ENCODE measurements around the gene FBRSL1.
"Not testable (repeated sequence)": the region's sequence is repeated elsewhere in the genome, so short reads cannot be mapped to it uniquely, and the experiment has no call there.

FBRSL1 gene

DNA sequence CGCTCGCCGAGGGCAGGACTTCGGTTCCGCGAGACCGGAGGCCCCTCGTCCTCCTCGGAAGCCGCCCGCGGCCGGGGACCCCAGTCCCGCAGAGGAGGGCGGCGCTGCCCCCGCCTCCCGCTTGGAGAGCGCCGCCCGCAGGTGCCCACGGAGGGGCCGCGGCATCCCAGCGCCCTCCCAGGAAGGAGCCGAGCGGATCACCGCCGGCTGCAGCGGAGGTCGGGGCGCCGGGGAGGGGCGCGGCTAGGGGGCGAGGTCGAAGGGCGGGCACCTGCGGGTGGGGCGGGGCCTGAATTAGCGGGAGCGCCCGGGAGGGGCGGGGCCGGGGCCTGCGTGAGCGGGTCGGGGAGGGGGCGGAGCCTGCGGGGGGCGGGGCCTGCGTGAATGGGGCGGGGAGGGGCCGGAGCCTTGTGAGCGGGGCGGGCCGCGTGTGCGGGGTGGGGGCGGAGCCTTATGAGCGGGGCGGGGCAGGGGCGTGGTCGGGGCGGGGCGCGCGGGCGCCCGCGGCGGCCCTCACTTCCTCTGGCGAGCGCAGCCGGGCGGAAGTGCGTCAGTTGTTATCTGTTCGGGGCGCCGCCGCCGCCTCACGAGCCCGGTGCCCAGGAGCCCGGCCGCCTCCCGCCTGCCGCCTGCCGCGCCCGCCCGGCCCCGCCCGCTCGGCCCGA lies at the start of gene FBRSL1:
Gene FBRSL1 (plus strand): TSS at position 550 of the 665 bp plus-strand sequence.
- DNase-seq (ENCODE audit: low read depth), result peak; percentile 35
- peak within 1 kb of the TSS; percentile 72 for H3K4me3 ChIP-seq (ENCODE audit: low read depth, low read length)

DNA sequence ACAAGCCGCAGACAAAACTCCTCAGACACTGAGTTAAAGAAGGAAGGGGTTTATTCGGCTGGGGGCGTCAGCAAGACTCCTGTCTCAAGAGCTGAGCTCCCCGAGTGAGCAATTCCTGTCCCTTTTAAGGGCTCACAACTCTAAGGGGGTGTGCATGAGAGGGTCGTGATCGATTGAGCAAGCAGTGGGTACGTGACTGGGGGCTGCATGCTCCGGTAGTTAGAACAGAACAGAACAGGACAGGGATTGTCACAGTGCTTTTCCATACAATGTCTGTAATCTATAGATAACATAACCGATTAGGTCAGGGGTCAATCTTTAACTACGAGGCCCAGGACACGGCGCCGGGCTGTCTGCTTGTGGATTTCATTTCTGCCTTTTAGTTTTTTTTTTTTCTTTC lies 49.5 kb upstream of the FBRSL1 start:
- H3K4me3 ChIP-seq (ENCODE audit: low read depth, low read length); DNase-seq (ENCODE audit: low read depth): not testable (repeated sequence)

DNA sequence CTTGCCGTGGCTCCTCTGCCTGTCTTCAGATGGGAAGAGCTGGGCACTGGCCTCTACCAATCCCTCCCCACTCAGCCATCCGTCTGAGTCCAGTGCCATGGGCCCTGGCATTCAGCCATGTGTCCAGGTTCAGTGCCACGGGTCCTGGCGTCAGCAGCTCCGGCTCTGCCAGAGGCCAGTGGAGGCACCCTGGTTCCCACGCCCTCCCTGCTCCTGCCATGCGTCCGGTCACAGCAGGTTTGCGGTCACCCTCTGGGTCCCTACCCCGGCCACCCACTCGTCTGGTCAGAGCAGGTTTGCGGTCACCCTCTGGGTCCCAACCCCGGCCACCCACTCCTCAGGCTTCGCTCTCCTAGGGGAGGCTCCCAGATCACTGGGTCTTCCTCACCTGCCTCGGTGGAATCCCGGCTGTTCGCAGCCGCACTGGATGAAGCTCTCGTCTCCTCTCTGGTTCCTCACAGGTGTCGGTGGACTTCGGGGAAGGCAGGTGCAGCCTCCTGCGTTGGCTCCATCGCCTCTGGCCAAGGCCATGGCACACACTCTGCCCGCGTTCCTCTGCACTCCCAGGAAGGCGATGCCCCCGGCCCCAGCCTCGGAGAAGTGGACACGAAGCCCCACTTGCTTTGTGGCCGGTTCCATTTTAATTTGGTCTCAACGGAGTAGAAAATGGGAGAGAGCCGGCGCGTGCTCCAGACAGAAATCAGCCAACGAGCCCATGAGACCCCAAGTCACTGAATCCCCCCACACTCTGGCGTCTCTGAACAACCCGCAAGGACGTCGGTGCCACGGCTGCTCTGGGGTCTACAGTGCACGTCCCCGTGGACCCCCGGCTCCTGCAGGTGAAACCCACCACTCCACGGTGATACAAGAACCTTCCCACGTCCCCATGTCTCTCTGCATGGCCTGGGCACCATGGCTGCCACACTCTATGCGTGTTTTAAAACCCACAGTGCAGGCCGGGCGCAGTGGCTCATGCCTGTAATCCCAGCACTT lies 47.8 kb upstream of the FBRSL1 start:
- no peak overlapping the region for H3K4me3 ChIP-seq (ENCODE audit: low read depth, low read length)

GRCh38 chr12:132443091-132443490 lies 46.9 kb upstream of the FBRSL1 start:
- H3K4me3 ChIP-seq (ENCODE audit: low read depth, low read length), result no peak overlapping the region
- DNase-seq (ENCODE audit: low read depth), result no peak

More for the DNA sequence above, 47.8 kb upstream of the FBRSL1 start:
- no peak for DNase-seq (ENCODE audit: low read depth)

DNA sequence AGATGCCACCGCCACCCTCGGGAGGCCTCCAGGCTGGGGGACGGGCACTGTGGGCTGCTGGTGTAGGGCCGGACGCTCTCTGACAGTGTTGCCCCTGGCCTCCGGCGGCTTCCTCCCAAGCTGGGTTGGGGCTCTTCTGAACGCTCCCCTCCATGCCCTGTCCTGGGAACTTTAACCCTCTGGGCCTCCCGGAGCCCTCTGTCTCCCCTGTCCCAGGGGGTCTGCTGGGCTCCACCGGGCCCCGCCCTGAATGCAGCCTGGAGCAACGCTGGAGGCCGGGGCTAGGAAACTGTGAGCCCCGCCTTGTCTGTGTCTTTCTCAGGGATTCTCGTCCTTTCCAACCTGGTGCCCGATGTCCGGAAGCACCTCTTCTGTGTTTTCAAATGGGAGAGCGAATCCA lies 45.7 kb upstream of the FBRSL1 start:
- DNase-seq (ENCODE audit: low read depth), result no peak
- no peak overlapping the region for H3K4me3 ChIP-seq (ENCODE audit: low read depth, low read length)

DNA sequence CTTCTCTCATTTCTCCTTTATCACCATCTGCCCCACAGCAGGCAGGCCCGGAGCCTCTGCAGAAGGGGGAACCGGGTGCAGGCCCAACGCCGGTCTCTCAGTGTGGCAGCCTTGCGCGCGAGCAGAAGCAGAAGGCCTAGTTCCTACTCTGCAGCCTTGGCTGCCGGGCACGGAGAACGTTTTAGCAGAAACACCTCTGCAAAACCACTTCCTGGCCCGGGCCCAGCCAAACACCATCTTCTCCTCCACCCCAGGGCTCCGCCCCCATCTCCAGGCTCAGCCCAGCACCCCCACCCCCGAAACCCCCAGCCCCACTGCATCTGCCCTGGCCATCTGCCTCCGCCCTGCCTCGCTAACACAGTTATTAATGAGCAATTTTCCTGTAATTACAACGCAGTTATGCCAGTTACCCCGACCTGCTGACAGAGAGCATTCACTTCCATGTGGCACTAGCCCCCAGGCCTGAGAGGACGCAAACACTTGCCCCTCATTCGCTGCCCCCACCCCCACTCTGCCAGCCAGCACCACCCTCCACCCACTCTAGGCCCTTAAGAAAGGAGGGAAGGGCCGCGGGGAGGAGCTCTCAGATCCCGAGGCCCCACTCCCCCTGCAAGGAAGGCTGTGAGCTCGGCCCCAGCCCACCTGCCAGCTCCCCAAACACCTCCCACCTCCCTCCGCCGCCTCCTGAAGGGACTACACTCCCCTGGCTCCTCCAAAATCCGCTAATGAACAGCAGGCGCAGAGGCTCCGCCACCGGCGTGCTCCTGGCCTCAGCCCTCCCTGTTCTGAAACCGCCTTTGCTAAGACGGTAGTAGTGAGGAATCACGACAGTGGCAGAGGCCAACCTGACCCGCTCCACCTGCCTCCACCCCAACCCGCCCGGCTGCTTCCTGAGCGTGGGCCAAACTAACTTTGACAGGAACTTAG lies 44.7 kb upstream of the FBRSL1 start:
- no peak for DNase-seq (ENCODE audit: low read depth)
- peak overlapping the region; percentile 45 for H3K4me3 ChIP-seq (ENCODE audit: low read depth, low read length)

DNA sequence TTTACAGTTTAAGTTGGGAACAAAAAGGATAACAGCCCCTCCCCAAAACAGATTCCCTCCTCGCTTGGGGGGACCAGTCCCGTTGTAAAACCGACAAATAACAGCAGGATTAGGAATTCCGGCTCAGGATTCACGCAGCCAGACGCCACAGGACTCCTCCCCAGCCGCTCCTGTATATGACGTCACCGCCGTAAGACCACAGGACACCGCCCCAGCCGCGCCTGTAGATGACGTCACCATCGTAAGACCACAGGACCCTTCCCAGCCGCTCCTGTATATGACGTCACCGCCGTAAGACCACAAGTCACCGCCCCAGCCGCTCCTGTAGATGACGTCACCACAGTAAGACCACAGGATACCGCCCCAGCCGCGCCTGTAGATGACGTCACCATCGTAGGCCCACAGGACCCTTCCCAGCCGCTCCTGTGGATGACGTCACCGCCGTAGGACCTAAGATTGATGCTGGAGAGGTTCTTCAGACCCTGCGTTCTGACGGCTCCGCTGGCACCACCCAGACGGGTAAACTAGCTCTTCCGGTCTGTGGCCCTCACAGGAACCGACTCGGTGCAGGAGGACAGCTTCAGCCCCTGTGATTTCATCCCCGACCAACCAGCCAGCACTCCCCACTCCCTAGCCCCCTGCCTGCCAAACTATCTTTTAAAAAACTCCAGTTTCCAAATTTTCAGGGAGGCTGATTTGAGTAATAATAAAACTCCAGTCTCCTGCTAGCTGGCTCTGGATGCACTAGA lies 43.9 kb upstream of the FBRSL1 start:
- H3K4me3 ChIP-seq (ENCODE audit: low read depth, low read length), result peak overlapping the region; percentile 45
- DNase-seq (ENCODE audit: low read depth), result peak; percentile 41

- DNase-seq (ENCODE audit: low read depth), result no peak
- H3K4me3 ChIP-seq (ENCODE audit: low read depth, low read length), result no peak overlapping the region
These were observed 43.2 kb upstream of the FBRSL1 start for GRCh38 chr12:132446633-132447326.

- DNase-seq (ENCODE audit: low read depth), result no peak
- H3K4me3 ChIP-seq (ENCODE audit: low read depth, low read length), result no peak overlapping the region
These were observed 42.6 kb upstream of the FBRSL1 start for GRCh38 chr12:132447327-132447720.

GRCh38 chr12:132447731-132448462 lies 42.1 kb upstream of the FBRSL1 start:
- no peak overlapping the region for H3K4me3 ChIP-seq (ENCODE audit: low read depth, low read length)
- DNase-seq (ENCODE audit: low read depth), result no peak

DNA sequence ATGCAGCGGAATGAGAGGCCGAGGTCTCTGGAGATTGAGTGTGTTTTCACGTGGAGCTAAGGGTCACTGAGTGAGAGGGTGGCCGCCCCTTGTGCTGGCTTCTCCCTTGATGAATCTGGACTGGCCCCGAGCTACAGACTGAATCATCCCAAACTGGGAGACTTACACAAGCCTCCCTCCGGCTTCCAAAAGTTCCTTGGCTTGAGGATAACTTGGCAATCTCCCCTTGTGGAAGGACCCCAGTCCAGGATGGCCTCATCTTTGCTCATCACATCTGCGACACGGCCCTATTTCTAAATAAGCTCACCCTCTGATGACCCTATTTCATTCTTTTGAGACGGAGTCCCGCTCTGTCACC lies 41.5 kb upstream of the FBRSL1 start:
- H3K4me3 ChIP-seq (ENCODE audit: low read depth, low read length), result no peak overlapping the region
- DNase-seq (ENCODE audit: low read depth), result no peak

DNA sequence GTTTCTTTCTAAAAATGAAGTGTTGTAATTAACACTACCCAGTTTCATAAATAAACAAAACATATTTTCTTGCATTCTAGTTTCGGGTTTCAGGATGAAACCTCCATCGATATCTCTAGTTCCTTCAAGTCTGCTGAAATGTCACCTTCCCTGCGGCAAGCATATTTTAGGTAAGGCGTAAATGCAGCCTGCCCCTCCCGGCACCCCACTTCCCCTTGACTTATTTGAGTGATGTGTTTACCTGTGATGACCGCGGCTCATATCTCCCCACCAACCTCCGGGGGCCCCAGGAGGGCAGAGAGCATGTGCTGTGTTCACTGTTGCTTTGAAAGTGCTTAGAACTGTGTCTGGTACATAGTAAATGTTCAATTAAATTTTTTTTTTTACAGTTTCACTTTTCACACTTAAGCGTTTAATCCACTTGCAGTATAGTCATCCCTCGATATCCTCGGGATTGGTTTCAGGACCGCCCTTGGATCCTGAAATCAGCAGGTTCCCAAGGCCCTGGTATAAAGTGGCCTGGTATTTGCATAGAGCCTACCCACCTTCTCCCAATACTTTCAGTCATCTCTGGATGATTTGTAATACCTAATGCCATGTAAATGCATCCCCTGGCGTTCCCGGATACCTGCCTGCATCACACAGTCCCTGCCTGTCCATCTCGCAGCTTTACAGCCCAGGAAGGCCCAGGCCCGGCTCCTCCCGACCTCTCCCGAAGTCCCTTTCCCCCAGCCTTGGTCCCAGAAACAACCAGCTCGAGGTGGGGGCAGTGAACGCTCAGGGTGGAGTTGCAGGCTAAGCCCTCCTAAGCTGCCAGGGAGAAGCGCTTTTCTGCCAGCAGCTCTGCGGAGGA lies 40.2 kb upstream of the FBRSL1 start:
- no peak for DNase-seq (ENCODE audit: low read depth)

GRCh38 chr12:132450418-132451171 lies 39.4 kb upstream of the FBRSL1 start:
- DNase-seq (ENCODE audit: low read depth), result no peak
- H3K4me3 ChIP-seq (ENCODE audit: low read depth, low read length), result no peak overlapping the region

More for the DNA sequence above, 40.2 kb upstream of the FBRSL1 start:
- no peak overlapping the region for H3K4me3 ChIP-seq (ENCODE audit: low read depth, low read length)

- DNase-seq (ENCODE audit: low read depth), result no peak
- no peak overlapping the region for H3K4me3 ChIP-seq (ENCODE audit: low read depth, low read length)
These were observed 38.6 kb upstream of the FBRSL1 start for GRCh38 chr12:132451172-132451835.

GRCh38 chr12:132451836-132452195 lies 38.1 kb upstream of the FBRSL1 start:
- no peak overlapping the region for H3K4me3 ChIP-seq (ENCODE audit: low read depth, low read length)
- DNase-seq (ENCODE audit: low read depth), result no peak
